HEK293 (cell line): ENCODE data around the gene MIEN1.

ENCODE experiments used
- CTCF ChIA-PET: fragments of 350-600 bp; formaldehyde crosslinking; extraction: SDS; loops from one replicate; lab custom pipeline; 2021; ENCODE audit warnings: antibody characterized with exemption; lab: Yijun Ruan, JAX
- POLR2A ChIA-PET: fragments of 300-600 bp; formaldehyde crosslinking; extraction: SDS; loops from one replicate; lab custom pipeline; 2020; ENCODE audit warnings: antibody characterized with exemption, inconsistent platforms; lab: Yijun Ruan, JAX
- H3K27ac ChIP-seq: fragments of 200-500 bp; sonication (Bioruptor generic); 2 replicates; pipeline ENCODE4 v1.5.1; 2014; ENCODE audit warnings: low read depth, low read length, control low read depth, inconsistent platforms; ENCODE audit errors: extremely low read depth
- H3K36me3 ChIP-seq, 2 experiments: fragments of 200-500 bp in 1 of 2; sonication (Bioruptor generic) in 1 of 2; 1 replicate in 1 of 2; 2 replicates in 1 of 2; pipeline ENCODE4 v1.5.1; 2014 to 2017; ENCODE audit warnings: inconsistent platforms in 2 of 2, low read length in 2 of 2; ENCODE audit not compliant: control insufficient read depth in 2 of 2, insufficient read depth in 1 of 2
- H3K4me1 ChIP-seq: fragments of 200-500 bp; sonication (Bioruptor generic); 2 replicates; pipeline ENCODE4 v1.5.1; 2014; ENCODE audit warnings: mild to moderate bottlenecking, low read length, inconsistent platforms; ENCODE audit not compliant: control insufficient read depth, insufficient read depth
- H3K4me3 ChIP-seq: 2 replicates; pipeline ENCODE4 v1.5.1; 2011; ENCODE audit warnings: low read depth, mild to moderate bottlenecking, control low read depth, low read length, moderate library complexity
- H3K9me3 ChIP-seq: fragments of 200-500 bp; sonication (Bioruptor generic); 2 replicates; pipeline ENCODE4 v1.5.1; 2014; ENCODE audit warnings: low read depth, low read length, inconsistent platforms; ENCODE audit not compliant: control insufficient read depth, insufficient read depth
- BCL11B ChIP-seq: fragments of 450-650 bp; formaldehyde crosslinking; IDR thresholded peaks from 2 replicates; pipeline ENCODE4 v1.5.1; 2016; ENCODE audit warnings: low read depth, missing biosample characterization, missing genetic modification characterization
- SCRT1 ChIP-seq: fragments of 450-650 bp; formaldehyde crosslinking; IDR thresholded peaks from 2 replicates; pipeline ENCODE4 v1.5.1; 2016; ENCODE audit warnings: missing biosample characterization, missing genetic modification characterization, borderline replicate concordance
- SETDB1 ChIP-seq: IDR thresholded peaks from one replicate; pipeline ENCODE4 v1.6.1; 2017; ENCODE audit warnings: mild to moderate bottlenecking, low read length, moderate library complexity, mixed read lengths; ENCODE audit not compliant: insufficient read length
- ZBTB17 ChIP-seq: fragments of 450-650 bp; formaldehyde crosslinking; IDR thresholded peaks from 2 replicates; pipeline ENCODE4 v1.5.1; 2016; ENCODE audit warnings: missing biosample characterization, missing genetic modification characterization
- ZBTB20 ChIP-seq: fragments of 450-650 bp; formaldehyde crosslinking; IDR thresholded peaks from 2 replicates; pipeline ENCODE4 v1.5.1; 2016; ENCODE audit warnings: missing biosample characterization, missing genetic modification characterization
- ZNF132 ChIP-seq: fragments of 450-650 bp; formaldehyde crosslinking; IDR thresholded peaks from 2 replicates; pipeline ENCODE4 v1.5.1; 2017; ENCODE audit warnings: missing biosample characterization, missing genetic modification characterization, borderline replicate concordance
- ZNF140 ChIP-seq: fragments of 450-650 bp; formaldehyde crosslinking; IDR thresholded peaks from 2 replicates; pipeline ENCODE4 v1.5.1; 2016; ENCODE audit warnings: missing biosample characterization, missing genetic modification characterization
- ZNF311 ChIP-seq: fragments of 450-650 bp; formaldehyde crosslinking; IDR thresholded peaks from 2 replicates; pipeline ENCODE4 v1.5.1; 2017; ENCODE audit warnings: missing biosample characterization, missing genetic modification characterization, borderline replicate concordance
- ZNF404 ChIP-seq: fragments of 450-650 bp; formaldehyde crosslinking; IDR thresholded peaks from 2 replicates; pipeline ENCODE4 v1.5.1; 2017; ENCODE audit warnings: missing biosample characterization, missing genetic modification characterization
- ZNF501 ChIP-seq: fragments of 450-650 bp; formaldehyde crosslinking; IDR thresholded peaks from 2 replicates; pipeline ENCODE4 v1.5.1; 2016; ENCODE audit warnings: missing biosample characterization, missing genetic modification characterization
- ZNF555 ChIP-seq: fragments of 450-650 bp; formaldehyde crosslinking; conservative IDR thresholded peaks from 2 replicates; pipeline ENCODE4 v1.5.1; 2017; ENCODE audit warnings: missing biosample characterization, mild to moderate bottlenecking, missing genetic modification characterization, inconsistent platforms
- ZNF596 ChIP-seq: fragments of 450-650 bp; IDR thresholded peaks from 2 replicates; pipeline ENCODE4 v1.5.0; 2018; ENCODE audit warnings: missing biosample characterization, mild to moderate bottlenecking, missing genetic modification characterization, moderate library complexity
- ZNF629 ChIP-seq: fragments of 450-650 bp; formaldehyde crosslinking; IDR thresholded peaks from 2 replicates; pipeline ENCODE4 v1.5.1; 2017; ENCODE audit warnings: missing biosample characterization, missing genetic modification characterization
- ZNF658 ChIP-seq: fragments of 450-650 bp; formaldehyde crosslinking; IDR thresholded peaks from 2 replicates; pipeline ENCODE4; 2016; ENCODE audit warnings: missing biosample characterization, missing genetic modification characterization
- ZSCAN16 ChIP-seq: fragments of 450-650 bp; formaldehyde crosslinking; IDR thresholded peaks from 2 replicates; pipeline ENCODE4 v1.5.1; 2016; ENCODE audit warnings: missing biosample characterization, missing genetic modification characterization
- TF ChIP-seq, protein P1 (sequence below): fragments of 450-650 bp; formaldehyde crosslinking; IDR thresholded peaks from 2 replicates; pipeline ENCODE4 v1.5.1; 2016; ENCODE audit warnings: missing biosample characterization, missing genetic modification characterization
- TF ChIP-seq, protein P2 (sequence below): fragments of 450-650 bp; formaldehyde crosslinking; IDR thresholded peaks from 2 replicates; pipeline ENCODE4 v1.5.1; 2016; ENCODE audit warnings: missing biosample characterization, missing genetic modification characterization
- TF ChIP-seq, protein P3 (sequence below): fragments of 450-650 bp; IDR thresholded peaks from 2 replicates; pipeline ENCODE4 v1.5.1; 2018; ENCODE audit warnings: missing biosample characterization, missing genetic modification characterization
- TF ChIP-seq, protein P4 (sequence below): fragments of 450-650 bp; formaldehyde crosslinking; IDR thresholded peaks from 2 replicates; pipeline ENCODE4 v1.5.1; 2017; ENCODE audit warnings: missing biosample characterization, missing genetic modification characterization

The MIEN1 gene

DNA sequence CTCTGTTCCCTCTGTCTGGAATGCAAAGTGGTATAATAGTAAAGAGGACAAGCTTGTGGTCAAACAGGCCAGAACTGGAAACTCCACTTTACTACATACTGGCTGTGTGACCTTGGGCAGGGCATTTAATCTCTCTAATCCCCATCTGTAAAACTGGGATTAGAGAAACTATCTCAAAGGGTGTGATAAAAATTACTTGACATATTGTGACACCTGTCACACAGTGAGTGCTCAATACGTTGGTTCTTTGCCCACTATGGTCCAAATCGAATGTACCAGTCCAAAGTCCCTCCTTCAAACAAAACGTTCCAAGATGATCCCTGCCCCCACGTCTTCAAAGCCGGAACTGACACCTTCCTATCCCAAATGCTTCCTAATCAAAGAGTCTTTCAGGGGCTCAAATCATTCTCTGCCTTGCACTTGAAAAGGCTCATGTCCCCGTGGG, 43.2 kb downstream of the MIEN1 start:
- ChIA-PET POLR2A (interaction anchor here (0.8 to 4.1 kb wide), 8 partner anchors 8 to 76 kb away, joined by 3 to 42 read pairs (median 6); partner anchors contain the start of gene ERBB2), CTCF (interaction anchor here (0.9 to 3.2 kb wide), 4 partner anchors 12 to 175 kb away, joined by 4 to 11 read pairs (median 6); partner anchors contain the start of gene ERBB2)
- Histone ChIP-seq H3K36me3 (no peaks in the 10 kb centered on the region; a peak in 1 of 3 replicates), H3K4me1 (0 out of 2 replicates have a peak, but pooled peaks cover 7% of the 10 kb centered on the region), H3K4me3 (peak overlapping the region; percentile 81), H3K27ac (peak overlapping the region; percentile 40; the same call in 1 of the 2 replicates), H3K9me3 (no peaks in the 10 kb centered on the region)
- no peak for TF ChIP-seq BCL11B (tag by site-specific recombination)
- no peak for TF ChIP-seq ZNF311 (tag by site-specific recombination)
- TF ChIP-seq ZNF555 (tag by site-specific recombination): no peak
- TF ChIP-seq SETDB1: no peak
- TF ChIP-seq ZNF132: no peak
- TF ChIP-seq ZNF404: no peak
- TF ChIP-seq, protein P1, sequence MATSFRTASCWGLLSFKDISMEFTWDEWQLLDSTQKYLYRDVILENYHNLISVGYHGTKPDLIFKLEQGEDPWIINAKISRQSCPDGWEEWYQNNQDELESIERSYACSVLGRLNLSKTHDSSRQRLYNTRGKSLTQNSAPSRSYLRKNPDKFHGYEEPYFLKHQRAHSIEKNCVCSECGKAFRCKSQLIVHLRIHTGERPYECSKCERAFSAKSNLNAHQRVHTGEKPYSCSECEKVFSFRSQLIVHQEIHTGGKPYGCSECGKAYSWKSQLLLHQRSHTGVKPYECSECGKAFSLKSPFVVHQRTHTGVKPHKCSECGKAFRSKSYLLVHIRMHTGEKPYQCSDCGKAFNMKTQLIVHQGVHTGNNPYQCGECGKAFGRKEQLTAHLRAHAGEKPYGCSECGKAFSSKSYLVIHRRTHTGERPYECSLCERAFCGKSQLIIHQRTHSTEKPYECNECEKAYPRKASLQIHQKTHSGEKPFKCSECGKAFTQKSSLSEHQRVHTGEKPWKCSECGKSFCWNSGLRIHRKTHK: no peak
- TF ChIP-seq ZNF629 (tag by site-specific recombination): no peak
- TF ChIP-seq ZNF596 (tag by site-specific recombination): no peak
- TF ChIP-seq ZBTB17: no peak
- TF ChIP-seq ZNF658 (tag by site-specific recombination): no peak
- no peak for TF ChIP-seq ZBTB20
- TF ChIP-seq ZNF140 (tag by site-specific recombination): no peak
- no peak for TF ChIP-seq SCRT1
- TF ChIP-seq ZSCAN16 (tag by site-specific recombination): no peak
- TF ChIP-seq, protein P2, sequence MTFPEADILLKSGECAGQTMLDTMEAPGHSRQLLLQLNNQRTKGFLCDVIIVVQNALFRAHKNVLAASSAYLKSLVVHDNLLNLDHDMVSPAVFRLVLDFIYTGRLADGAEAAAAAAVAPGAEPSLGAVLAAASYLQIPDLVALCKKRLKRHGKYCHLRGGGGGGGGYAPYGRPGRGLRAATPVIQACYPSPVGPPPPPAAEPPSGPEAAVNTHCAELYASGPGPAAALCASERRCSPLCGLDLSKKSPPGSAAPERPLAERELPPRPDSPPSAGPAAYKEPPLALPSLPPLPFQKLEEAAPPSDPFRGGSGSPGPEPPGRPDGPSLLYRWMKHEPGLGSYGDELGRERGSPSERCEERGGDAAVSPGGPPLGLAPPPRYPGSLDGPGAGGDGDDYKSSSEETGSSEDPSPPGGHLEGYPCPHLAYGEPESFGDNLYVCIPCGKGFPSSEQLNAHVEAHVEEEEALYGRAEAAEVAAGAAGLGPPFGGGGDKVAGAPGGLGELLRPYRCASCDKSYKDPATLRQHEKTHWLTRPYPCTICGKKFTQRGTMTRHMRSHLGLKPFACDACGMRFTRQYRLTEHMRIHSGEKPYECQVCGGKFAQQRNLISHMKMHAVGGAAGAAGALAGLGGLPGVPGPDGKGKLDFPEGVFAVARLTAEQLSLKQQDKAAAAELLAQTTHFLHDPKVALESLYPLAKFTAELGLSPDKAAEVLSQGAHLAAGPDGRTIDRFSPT: no peak
- TF ChIP-seq, protein P3, sequence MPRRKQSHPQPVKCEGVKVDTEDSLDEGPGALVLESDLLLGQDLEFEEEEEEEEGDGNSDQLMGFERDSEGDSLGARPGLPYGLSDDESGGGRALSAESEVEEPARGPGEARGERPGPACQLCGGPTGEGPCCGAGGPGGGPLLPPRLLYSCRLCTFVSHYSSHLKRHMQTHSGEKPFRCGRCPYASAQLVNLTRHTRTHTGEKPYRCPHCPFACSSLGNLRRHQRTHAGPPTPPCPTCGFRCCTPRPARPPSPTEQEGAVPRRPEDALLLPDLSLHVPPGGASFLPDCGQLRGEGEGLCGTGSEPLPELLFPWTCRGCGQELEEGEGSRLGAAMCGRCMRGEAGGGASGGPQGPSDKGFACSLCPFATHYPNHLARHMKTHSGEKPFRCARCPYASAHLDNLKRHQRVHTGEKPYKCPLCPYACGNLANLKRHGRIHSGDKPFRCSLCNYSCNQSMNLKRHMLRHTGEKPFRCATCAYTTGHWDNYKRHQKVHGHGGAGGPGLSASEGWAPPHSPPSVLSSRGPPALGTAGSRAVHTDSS (tag by site-specific recombination): no peak
- no peak for TF ChIP-seq ZNF501 (tag by site-specific recombination)
- TF ChIP-seq, protein P4, sequence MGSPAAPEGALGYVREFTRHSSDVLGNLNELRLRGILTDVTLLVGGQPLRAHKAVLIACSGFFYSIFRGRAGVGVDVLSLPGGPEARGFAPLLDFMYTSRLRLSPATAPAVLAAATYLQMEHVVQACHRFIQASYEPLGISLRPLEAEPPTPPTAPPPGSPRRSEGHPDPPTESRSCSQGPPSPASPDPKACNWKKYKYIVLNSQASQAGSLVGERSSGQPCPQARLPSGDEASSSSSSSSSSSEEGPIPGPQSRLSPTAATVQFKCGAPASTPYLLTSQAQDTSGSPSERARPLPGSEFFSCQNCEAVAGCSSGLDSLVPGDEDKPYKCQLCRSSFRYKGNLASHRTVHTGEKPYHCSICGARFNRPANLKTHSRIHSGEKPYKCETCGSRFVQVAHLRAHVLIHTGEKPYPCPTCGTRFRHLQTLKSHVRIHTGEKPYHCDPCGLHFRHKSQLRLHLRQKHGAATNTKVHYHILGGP (tag by site-specific recombination): no peak
